SU-DHL-6 (cell line): ENCODE measurements around the gene HDAC6.

Source experiments
- H2AFZ ChIP-seq: fragments of 200-600 bp; sonication (generic); 2 replicates; pipeline ENCODE4 v1.6.1; 2014; ENCODE audit warnings: low read depth, mild to moderate bottlenecking, moderate library complexity, mixed read lengths, antibody characterized with exemption, low read length; ENCODE audit not compliant: severe bottlenecking
- H3F3A ChIP-seq: fragments of 200-600 bp; shearing (Covaris generic); 2 replicates; pipeline ENCODE4 v1.6.0; 2016; ENCODE audit warnings: antibody characterized with exemption, mild to moderate bottlenecking; ENCODE audit not compliant: insufficient read depth
- H3K27ac ChIP-seq: fragments of 200-600 bp; sonication (generic); 2 replicates; pipeline ENCODE4 v1.5.1; 2016; ENCODE audit warnings: low read depth, mild to moderate bottlenecking, low read length, moderate library complexity, mixed read lengths
- H3K27me3 ChIP-seq: fragments of 200-600 bp; sonication (generic), shearing (Covaris generic); 2 replicates; pipeline ENCODE4 v1.6.0; 2014; ENCODE audit warnings: mild to moderate bottlenecking, low read length
- H3K36me3 ChIP-seq: fragments of 200-600 bp; sonication (generic); 2 replicates; pipeline ENCODE4 v1.6.1; 2014; ENCODE audit warnings: mild to moderate bottlenecking, low read length, mixed read lengths
- H3K4me2 ChIP-seq: fragments of 300-600, 200-600 bp; shearing (Covaris generic), sonication (generic); 2 replicates; pipeline ENCODE4 v1.6.0; 2014; ENCODE audit warnings: low read length, low read depth, mild to moderate bottlenecking; ENCODE audit not compliant: poor library complexity, severe bottlenecking
- H3K4me3 ChIP-seq: fragments of 200-600 bp; sonication (generic); 2 replicates; pipeline ENCODE4 v1.5.1; 2014; ENCODE audit warnings: antibody characterized with exemption, low read length, mild to moderate bottlenecking, mixed read lengths; ENCODE audit not compliant: insufficient read depth, poor library complexity, severe bottlenecking
- H3K79me2 ChIP-seq: fragments of 200-600 bp; sonication (generic); 2 replicates; pipeline ENCODE4 v1.6.1; 2014; ENCODE audit warnings: mild to moderate bottlenecking, low read length, moderate library complexity; ENCODE audit not compliant: insufficient read depth
- H3K9ac ChIP-seq: fragments of 200-600 bp; sonication (generic); 2 replicates; pipeline ENCODE4 v1.7.0; 2014; ENCODE audit warnings: mild to moderate bottlenecking, low read length
- H3K9me2 ChIP-seq: fragments of 200-600 bp; sonication (generic); replicated peaks from 2 replicates; pipeline ENCODE4 v1.6.1; 2014; ENCODE audit warnings: low read length; ENCODE audit not compliant: insufficient read depth
- H3K9me3 ChIP-seq: fragments of 200-600 bp; sonication (generic); 2 replicates; pipeline ENCODE4 v1.6.1; 2014; ENCODE audit warnings: low read length, mixed read lengths; ENCODE audit not compliant: insufficient read depth
- H4K20me1 ChIP-seq: fragments of 200-600 bp; sonication (generic); 2 replicates; pipeline ENCODE4 v1.6.1; 2014; ENCODE audit warnings: low read depth, mild to moderate bottlenecking, antibody characterized with exemption, low read length, moderate library complexity, mixed read lengths
- EZH2phosphoT487 ChIP-seq: fragments of 200-600 bp; sonication (generic), shearing (Covaris generic); conservative IDR thresholded peaks from 2 replicates; pipeline ENCODE4 v1.6.1; 2018; ENCODE audit warnings: mild to moderate bottlenecking, antibody characterized with exemption, low read length, moderate library complexity, mixed read lengths
- TF ChIP-seq, protein P1 (sequence below): fragments of 200-600 bp; sonication (generic); IDR thresholded peaks from one replicate; pipeline ENCODE4 v1.5.1; 2017; ENCODE audit warnings: antibody characterized with exemption, mild to moderate bottlenecking, low read length, moderate library complexity; ENCODE audit not compliant: insufficient read depth, poor library complexity, severe bottlenecking

HDAC6 gene

DNA sequence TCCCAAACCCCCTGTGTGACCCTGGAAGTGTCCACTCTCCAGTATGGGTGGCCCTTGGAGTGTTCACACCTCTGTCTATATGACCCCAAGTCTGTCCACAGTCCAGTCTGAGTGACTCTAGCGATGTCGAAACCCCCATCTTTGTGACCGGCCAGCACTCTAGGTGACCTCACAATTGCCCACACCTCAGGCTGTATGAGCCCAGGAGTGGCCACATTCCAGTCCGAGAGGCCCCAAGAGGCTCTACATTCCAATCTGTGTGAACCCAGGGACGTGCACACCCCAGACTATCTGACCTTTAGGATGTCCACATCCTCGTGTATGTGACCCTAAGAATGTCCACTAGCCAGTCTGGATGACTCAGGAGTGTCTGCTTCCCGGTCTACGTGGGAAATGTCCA, 47.6 kb upstream of the HDAC6 start:
- H3K4me3 ChIP-seq = no peak overlapping the region
- H3K36me3 ChIP-seq = no peaks in the 10 kb centered on the region
- H3K9ac ChIP-seq = no peak overlapping the region
- H3K27ac ChIP-seq = no peak overlapping the region
- no peaks in the 10 kb centered on the region for H3K9me2 ChIP-seq
- no peaks in the 10 kb centered on the region for H3F3A ChIP-seq
- no peak overlapping the region for H2AFZ ChIP-seq
- no peaks in the 10 kb centered on the region for H3K9me3 ChIP-seq
- no peak overlapping the region for H3K4me2 ChIP-seq
- H3K27me3 ChIP-seq = no peaks in the 10 kb centered on the region
- TF ChIP-seq, protein P1, sequence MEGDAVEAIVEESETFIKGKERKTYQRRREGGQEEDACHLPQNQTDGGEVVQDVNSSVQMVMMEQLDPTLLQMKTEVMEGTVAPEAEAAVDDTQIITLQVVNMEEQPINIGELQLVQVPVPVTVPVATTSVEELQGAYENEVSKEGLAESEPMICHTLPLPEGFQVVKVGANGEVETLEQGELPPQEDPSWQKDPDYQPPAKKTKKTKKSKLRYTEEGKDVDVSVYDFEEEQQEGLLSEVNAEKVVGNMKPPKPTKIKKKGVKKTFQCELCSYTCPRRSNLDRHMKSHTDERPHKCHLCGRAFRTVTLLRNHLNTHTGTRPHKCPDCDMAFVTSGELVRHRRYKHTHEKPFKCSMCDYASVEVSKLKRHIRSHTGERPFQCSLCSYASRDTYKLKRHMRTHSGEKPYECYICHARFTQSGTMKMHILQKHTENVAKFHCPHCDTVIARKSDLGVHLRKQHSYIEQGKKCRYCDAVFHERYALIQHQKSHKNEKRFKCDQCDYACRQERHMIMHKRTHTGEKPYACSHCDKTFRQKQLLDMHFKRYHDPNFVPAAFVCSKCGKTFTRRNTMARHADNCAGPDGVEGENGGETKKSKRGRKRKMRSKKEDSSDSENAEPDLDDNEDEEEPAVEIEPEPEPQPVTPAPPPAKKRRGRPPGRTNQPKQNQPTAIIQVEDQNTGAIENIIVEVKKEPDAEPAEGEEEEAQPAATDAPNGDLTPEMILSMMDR = no peak
- no peak for TF ChIP-seq EZH2phosphoT487
- no peaks in the 10 kb centered on the region for H3K79me2 ChIP-seq
- H4K20me1 ChIP-seq = no peaks in the 10 kb centered on the region

DNA sequence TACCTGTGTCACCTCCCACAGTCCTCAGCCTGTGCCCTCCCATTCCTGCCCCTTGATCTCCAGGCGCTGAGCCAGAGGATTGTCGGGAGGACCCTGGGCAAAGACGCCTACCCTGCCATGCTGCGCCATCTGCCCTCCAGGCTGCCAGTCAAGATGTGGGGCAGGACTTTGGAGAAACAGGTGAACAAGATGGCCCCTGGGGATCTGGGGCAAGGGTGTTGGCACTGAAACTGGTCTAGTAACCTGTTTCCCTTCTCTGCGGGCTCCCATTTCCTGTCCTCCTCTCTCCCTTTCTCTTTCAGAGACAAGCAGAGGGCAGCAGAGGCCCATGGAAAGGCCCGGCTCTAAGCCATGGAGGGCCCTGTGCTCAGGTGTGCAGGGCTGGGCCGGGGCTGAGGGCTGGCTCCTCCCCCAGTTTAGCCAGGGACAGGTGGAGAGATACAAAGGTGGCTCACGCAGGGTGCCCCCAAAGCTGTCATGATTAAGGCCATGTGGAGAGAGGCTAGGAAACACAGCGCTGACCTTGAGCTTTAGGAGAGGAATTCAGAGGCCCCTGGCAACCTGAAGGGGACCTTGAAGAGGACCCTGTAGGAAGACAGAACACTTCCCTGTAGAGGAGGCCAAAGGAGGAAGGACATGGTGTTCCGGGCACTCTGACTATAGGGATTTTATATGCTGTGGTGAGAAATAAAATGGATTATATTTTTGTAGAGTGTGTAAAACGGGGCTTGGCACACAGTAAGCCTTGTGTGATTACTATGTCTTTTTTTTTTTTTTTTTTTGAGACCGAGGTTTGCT, 40.0 kb upstream of the HDAC6 start, which contains the start of gene GLOD5:
TSS of gene GLOD5 (plus strand) at position 74 of the 798 bp plus-strand sequence. CDS start at position 118, 44 bp downstream.
- Histone ChIP-seq H3K9ac (no peak within 1 kb of the TSS), H3K36me3 (no peaks in the 10 kb centered on the region), H4K20me1 (no peaks in the 10 kb centered on the region), H2AFZ (no peak within 1 kb of the TSS), H3K79me2 (no peaks in the 10 kb centered on the region), H3K4me2 (no peak within 1 kb of the TSS), H3K9me3 (no peaks in the 10 kb centered on the region), H3K9me2 (no peaks in the 10 kb centered on the region), H3K27me3 (no peaks in the 10 kb centered on the region), H3F3A (no peaks in the 10 kb centered on the region), H3K4me3 (no peak within 1 kb of the TSS), H3K27ac (no peak within 1 kb of the TSS)
- TF ChIP-seq, protein P1 = no peak
- no peak for TF ChIP-seq EZH2phosphoT487

DNA sequence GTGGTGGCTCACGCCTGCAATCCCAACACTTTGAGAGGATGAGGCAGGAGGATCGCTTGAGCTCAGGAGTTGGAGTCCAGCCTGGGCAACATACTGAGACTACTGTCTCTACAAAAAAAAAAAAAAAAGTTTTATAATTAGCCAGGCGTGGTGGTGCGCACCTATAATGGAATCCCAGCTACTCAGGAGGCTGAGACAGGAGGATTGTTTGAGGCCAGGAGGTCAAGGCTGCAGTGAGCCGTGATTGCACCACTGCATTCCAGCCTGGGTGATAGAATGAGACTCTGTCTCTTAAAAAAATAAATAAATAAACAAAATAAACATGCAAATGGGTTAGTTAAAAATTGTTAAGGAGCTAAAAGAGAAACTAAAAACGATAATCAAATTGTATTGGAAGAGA, 32.6 kb upstream of the HDAC6 start:
- no peak overlapping the region for H3K9ac ChIP-seq
- no peak overlapping the region for H3K4me2 ChIP-seq
- no peak for TF ChIP-seq EZH2phosphoT487
- TF ChIP-seq, protein P1 = no peak
- no peaks in the 10 kb centered on the region for H3F3A ChIP-seq
- no peak overlapping the region for H2AFZ ChIP-seq
- H4K20me1 ChIP-seq = no peaks in the 10 kb centered on the region
- no peaks in the 10 kb centered on the region for H3K9me2 ChIP-seq
- no peaks in the 10 kb centered on the region for H3K79me2 ChIP-seq
- H3K4me3 ChIP-seq = no peak overlapping the region
- no peak overlapping the region for H3K27ac ChIP-seq
- H3K27me3 ChIP-seq = no peaks in the 10 kb centered on the region
- H3K9me3 ChIP-seq = no peaks in the 10 kb centered on the region
- no peaks in the 10 kb centered on the region for H3K36me3 ChIP-seq
